Measurements from ENCODE around the gene LTBR.

LTBR gene

GRCh38 chr12:6346942-6347341 is 37.0 kb upstream of the LTBR start:
- no peak for DNase-seq

- DNase-seq = no peak
Observed at GRCh38 chr12:6347367-6348338, 36.3 kb upstream of the LTBR start.

GRCh38 chr12:6351622-6352021 is 32.3 kb upstream of the LTBR start:
- no peak for DNase-seq

- DNase-seq = no peak
Observed at GRCh38 chr12:6352193-6353173, 31.5 kb upstream of the LTBR start.

- DNase-seq = no peak
Observed at GRCh38 chr12:6354495-6355393, 29.2 kb upstream of the LTBR start.

- DNase-seq = no peak
Observed at GRCh38 chr12:6355491-6356373, 28.2 kb upstream of the LTBR start.

GRCh38 chr12:6356374-6356820 is 27.6 kb upstream of the LTBR start:
- DNase-seq = no peak

GRCh38 chr12:6358881-6359280 is 25.1 kb upstream of the LTBR start:
- no peak for DNase-seq

- no peak for DNase-seq
Observed at GRCh38 chr12:6360080-6360571, 23.8 kb upstream of the LTBR start.

- no peak for DNase-seq
Observed at GRCh38 chr12:6360578-6361490, 23.1 kb upstream of the LTBR start.

GRCh38 chr12:6361834-6362233 is 22.1 kb upstream of the LTBR start:
- no peak for DNase-seq

- DNase-seq = no peak
Observed at GRCh38 chr12:6362403-6362802, 21.6 kb upstream of the LTBR start.

- no peak for DNase-seq
Observed at GRCh38 chr12:6363010-6363329, 21.0 kb upstream of the LTBR start.

- peak; percentile 66 for DNase-seq
Observed at GRCh38 chr12:6363330-6364043, 20.5 kb upstream of the LTBR start.

GRCh38 chr12:6364044-6364374 is 20.0 kb upstream of the LTBR start:
- DNase-seq = peak in 1 of 2 experiments; percentile 23

GRCh38 chr12:6367065-6367968 is 16.6 kb upstream of the LTBR start:
- DNase-seq = peak; percentile 33 to 38

- DNase-seq = no peak
Observed at GRCh38 chr12:6367969-6368892, 15.7 kb upstream of the LTBR start.
